Motor neuron (in vitro differentiated cells): ENCODE measurements around the gene BAMBI. TPM values are rescaled to one million over a fixed set of nuclear protein-coding genes. Genes with fewer than 3 reads are reported as not detected.

Experiments used
- ATAC-seq, 8 experiments: fragments of 200-7000 bp; cut with Tn5 transposase; replicated peaks in 6 of 8; 2 replicates each; pipeline ENCODE4 v1.8.0; 2021; ENCODE audit warnings: mild to moderate bottlenecking in 8 of 8, moderate library complexity in 8 of 8
- H3K27ac ChIP-seq, 2 donors: fragments of 250-450 bp; sonication (Bioruptor Pico); 2 replicates each; pipeline ENCODE4 v1.9.0; 2021; ENCODE audit warnings: antibody characterized with exemption in 2 of 2, mild to moderate bottlenecking in 2 of 2, moderate library complexity in 1 of 2
- H3K4me1 ChIP-seq, 2 donors: fragments of 250-450 bp; sonication (Bioruptor Pico); replicated peaks in 1 of 2; 2 replicates each; pipeline ENCODE4 v1.6.1; 2021; ENCODE audit warnings: antibody characterized with exemption in 2 of 2, mild to moderate bottlenecking in 2 of 2, moderate library complexity in 1 of 2
- H3K4me3 ChIP-seq, 5 donors: fragments of 250-450 bp; sonication (Bioruptor Pico); 2 replicates each; pipeline ENCODE4 v1.9.0; 2021; ENCODE audit warnings: antibody characterized with exemption in 5 of 5, mild to moderate bottlenecking in 5 of 5, moderate library complexity in 4 of 5
- WGBS, 10 experiments: fragments of 450-650 bp; shearing (Covaris generic); methylation state at CpG; one replicate each; pipeline ENCODE4 v1.0.0; 2022; 5-methylcytosine and 5-hydroxymethylcytosine counted together
- in situ Hi-C, 9 experiments: fragments of 400-800 bp; cut with MboI; loops; one replicate each; pipeline ENCODE4 v1.15.0; 2021; ENCODE audit warnings: low sequenced_read_pairs in 9 of 9, low pct_unique_long_range_greater_than_20kb in 2 of 9; ENCODE audit not compliant: unreplicated experiment in 9 of 9
- total RNA-seq, 8 experiments: library from RNA; unstranded; fragments of 300-600 nt; gene quantifications; 2 replicates each; pipeline versions ENCODE4 v1.2.3 to v1.2.4, GENCODE V29; 2022

BAMBI gene
- total RNA-seq, 8 experiments from 2014 or later = 0.97 to 47.8 (median 8.1) TPM

DNA sequence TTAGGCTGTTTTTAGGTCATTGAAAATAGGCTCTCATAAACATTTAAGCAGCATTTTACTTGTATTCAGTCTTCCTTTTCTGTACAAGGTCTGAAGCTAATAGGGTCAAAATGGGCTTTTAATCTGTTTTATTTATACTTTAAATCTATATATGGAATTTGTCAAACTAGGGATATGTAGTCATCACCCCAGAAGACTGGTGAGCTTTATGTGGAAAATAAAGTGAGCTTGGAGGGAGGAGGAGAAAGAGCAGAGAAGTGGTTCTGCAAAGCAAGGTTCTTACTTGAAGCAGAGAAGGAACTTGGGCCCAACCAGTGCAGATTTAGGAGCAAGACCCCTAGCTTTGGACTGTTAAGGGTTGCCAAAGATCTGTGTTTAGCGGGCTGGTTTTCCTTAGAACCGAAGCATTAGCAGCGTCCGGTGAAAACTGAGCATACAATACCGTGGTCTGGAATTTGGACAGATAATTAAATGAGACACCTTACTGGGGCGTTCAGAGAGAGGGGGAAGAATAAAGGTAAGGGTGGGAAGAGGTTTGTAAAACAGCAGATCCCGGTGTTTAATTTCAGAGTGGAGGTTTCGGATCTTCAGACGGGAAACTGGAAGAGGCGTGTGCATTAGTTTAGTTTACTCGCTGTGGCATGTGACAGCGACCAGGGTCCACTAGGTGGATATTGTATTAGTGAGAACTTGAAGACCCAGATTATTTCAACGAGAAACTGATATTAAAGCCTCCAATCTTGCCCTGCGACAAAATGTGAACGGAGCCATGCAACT lies 2.4 kb downstream of the BAMBI start:
- WGBS, 10 experiments = 4 to 92% (median 17%) methylated on average over 3 to 15 of the region's 15 CpGs
- Histone ChIP-seq H3K4me1 (peaks cover 19 to 26% of the 10 kb centered on the region in 2 donors), H3K27ac (no peak overlapping the region), H3K4me3 (peak overlapping the region; percentile 69 to 84 (median 76))
- in situ Hi-C loops = loop anchor here in 2 of 9 experiments (25.0 kb wide), 2 partner anchors 308 to 433 kb away; no protein-coding TSS in a partner anchor
- no peak for ATAC-seq

GRCh38 chr10:28680358-28680752 lies 3.0 kb downstream of the BAMBI start:
- Histone ChIP-seq H3K27ac (no peak overlapping the region), H3K4me1 (peaks cover 25 to 27% of the 10 kb centered on the region in 2 donors), H3K4me3 (peak overlapping the region; percentile 69 to 84 (median 76))
- WGBS, 10 experiments = 0 to 100% (median 7%) methylated on average over 1 of the region's 1 CpG; no CpG with 5 or more reads in 5 of the 10 experiments
- ATAC-seq = no peak
- in situ Hi-C loops = loop anchor here in 2 of 9 experiments (25.0 kb wide), 2 partner anchors 307 to 432 kb away; no protein-coding TSS in a partner anchor

- Histone ChIP-seq H3K4me1 (peaks cover 33 to 35% of the 10 kb centered on the region in 2 donors), H3K4me3 (peak overlapping the region in 2 of 5 donors; percentile 6), H3K27ac (no peak overlapping the region)
- WGBS, 10 experiments = 0 to 100% (median 60%) methylated on average over 1 to 5 of the region's 6 CpGs; no CpG with 5 or more reads in 1 of the 10 experiments
- in situ Hi-C loops = loop anchor here in 2 of 9 experiments (25.0 kb wide), 2 partner anchors 306 to 431 kb away; no protein-coding TSS in a partner anchor
- no peak for ATAC-seq
Observed at GRCh38 chr10:28681291-28681763, 4.0 kb downstream of the BAMBI start.

DNA sequence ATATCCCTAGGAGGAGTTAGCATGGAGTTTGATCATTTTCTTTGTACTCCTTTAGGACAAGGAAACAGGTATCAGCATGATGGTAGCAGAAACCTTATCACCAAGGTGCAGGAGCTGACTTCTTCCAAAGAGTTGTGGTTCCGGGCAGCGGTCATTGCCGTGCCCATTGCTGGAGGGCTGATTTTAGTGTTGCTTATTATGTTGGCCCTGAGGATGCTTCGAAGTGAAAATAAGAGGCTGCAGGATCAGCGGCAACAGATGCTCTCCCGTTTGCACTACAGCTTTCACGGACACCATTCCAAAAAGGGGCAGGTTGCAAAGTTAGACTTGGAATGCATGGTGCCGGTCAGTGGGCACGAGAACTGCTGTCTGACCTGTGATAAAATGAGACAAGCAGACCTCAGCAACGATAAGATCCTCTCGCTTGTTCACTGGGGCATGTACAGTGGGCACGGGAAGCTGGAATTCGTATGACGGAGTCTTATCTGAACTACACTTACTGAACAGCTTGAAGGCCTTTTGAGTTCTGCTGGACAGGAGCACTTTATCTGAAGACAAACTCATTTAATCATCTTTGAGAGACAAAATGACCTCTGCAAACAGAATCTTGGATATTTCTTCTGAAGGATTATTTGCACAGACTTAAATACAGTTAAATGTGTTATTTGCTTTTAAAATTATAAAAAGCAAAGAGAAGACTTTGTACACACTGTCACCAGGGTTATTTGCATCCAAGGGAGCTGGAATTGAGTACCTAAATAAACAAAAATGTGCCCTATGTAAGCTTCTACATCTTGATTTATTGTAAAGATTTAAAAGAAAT lies 4.8 kb downstream of the BAMBI start:
- ATAC-seq = no peak
- Histone ChIP-seq H3K27ac (no peak overlapping the region), H3K4me3 (no peak overlapping the region), H3K4me1 (peaks cover 33 to 37% of the 10 kb centered on the region in 2 donors)
- in situ Hi-C loops = loop anchor here in 2 of 9 experiments (25.0 kb wide), 2 partner anchors 305 to 430 kb away; no protein-coding TSS in a partner anchor
- 79 to 96% (median 88%) methylated on average over 3 to 12 of the region's 14 CpGs; no CpG with 5 or more reads in 1 of the 10 experiments for WGBS, 10 experiments

DNA sequence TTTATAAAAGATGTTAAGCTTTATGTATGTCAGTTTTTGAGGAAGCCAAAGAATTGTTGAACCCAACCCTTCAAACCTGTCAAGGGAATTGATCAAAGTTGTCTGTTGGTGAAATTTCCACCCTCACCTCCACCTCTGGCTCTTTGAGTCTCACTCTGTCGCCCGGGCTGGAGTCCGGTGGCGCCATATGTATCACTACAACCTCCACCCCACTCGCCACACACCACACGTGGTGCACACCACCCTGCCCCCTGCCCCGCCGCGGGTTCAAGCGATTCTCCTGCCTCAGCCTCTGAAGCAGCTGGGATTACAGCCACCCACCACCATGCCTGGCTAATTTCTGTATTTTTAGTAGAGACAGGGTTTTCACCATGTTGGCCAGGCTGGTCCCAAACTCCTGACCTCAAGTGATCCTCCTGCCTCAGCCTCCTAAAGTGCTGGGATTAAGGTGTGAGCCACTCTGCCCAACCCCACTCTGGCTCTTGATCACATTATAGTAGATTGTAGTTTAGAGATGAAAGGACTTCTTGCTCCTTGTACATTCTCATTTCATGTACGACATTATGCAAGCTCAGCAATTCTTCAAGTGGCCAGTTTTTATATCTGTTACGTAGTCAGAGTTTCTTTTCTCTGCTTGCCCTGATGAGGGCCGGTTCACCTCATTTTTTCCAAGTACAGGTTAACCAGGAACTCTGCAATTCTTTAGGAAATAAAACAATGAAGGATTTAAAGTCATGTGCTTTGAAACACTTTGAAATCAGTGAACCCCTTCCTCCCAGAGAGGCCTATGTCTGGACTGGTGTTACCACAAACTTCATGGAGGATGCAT lies 7.0 kb downstream of the BAMBI start:
- in situ Hi-C loops = loop anchor here in 2 of 9 experiments (25.0 kb wide), 2 partner anchors 303 to 428 kb away; no protein-coding TSS in a partner anchor
- peak in 1 of 8 experiments; percentile 2 for ATAC-seq
- no peak overlapping the region for H3K4me3 ChIP-seq
- 62 to 100% (median 95%) methylated on average over 1 to 7 of the region's 13 CpGs; no CpG with 5 or more reads in 1 of the 10 experiments for WGBS, 10 experiments
- no peak overlapping the region for H3K27ac ChIP-seq
- peaks cover 36 to 44% of the 10 kb centered on the region in 2 donors for H3K4me1 ChIP-seq

DNA sequence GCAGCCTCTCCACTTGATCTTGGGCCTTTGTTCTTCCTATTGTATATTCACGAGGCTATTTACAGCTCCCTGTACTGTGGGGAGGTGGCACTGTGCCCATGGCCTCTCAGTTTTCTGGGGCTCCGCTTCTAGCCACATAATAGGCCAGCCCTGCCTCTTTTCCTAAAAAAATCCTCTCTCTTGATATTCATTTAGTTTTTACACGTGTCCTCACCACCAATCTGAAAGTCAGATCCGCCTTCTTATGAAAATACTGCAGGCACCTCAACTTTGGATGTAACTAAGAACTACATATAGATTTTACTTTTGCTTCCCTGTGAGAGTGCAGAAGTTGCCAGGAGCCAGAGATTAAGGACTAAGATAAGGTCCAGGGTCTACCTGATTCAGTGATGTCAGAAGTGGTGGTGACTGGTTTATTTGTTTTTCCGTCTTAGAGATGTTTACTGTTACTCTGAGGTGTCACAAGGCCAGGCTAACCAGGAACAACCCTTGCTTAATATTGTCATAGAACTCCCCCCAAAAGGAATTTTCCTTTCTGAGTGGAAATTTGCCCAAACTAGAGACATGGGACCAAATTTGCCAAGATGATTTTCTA lies 7.8 kb downstream of the BAMBI start:
- in situ Hi-C loops = loop anchor here in 2 of 9 experiments (25.0 kb wide), 2 partner anchors 302 to 427 kb away; no protein-coding TSS in a partner anchor
- 17 to 100% (median 63%) methylated on average over 1 to 5 of the region's 5 CpGs; no CpG with 5 or more reads in 1 of the 10 experiments for WGBS, 10 experiments
- H3K4me1 ChIP-seq = peaks cover 37% of the 10 kb centered on the region in 2 donors
- H3K4me3 ChIP-seq = no peak overlapping the region
- H3K27ac ChIP-seq = no peak overlapping the region
- peak in 6 of 8 experiments; percentile 31 to 72 (median 60) for ATAC-seq

DNA sequence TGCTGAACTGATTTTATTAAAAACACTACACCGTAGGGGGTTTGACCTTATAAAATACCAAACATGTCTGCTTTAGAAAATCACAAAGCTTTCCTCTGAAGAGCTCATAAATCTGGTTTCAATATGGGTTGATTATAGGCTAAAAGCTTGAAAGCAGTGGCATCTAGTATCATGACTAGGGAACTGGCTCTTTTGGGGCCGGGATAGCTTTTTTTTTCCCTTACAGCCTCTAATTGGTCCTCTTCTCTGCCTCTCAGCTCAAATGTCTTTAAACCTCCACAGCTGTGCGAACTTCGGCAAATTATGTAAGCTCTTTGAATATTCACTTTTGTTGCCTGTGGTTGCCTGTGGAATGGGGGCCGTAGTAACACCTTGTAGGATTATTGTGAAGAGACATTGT lies 8.4 kb downstream of the BAMBI start:
- ATAC-seq = peak in 2 of 8 experiments; percentile 46 to 68
- 14 to 86% (median 36%) methylated on average over 1 to 5 of the region's 5 CpGs; no CpG with 5 or more reads in 1 of the 10 experiments for WGBS, 10 experiments
- in situ Hi-C loops = loop anchor here in 2 of 9 experiments (25.0 kb wide), 2 partner anchors 302 to 427 kb away; no protein-coding TSS in a partner anchor
- Histone ChIP-seq H3K4me1 (peaks cover 34 to 40% of the 10 kb centered on the region in 2 donors), H3K27ac (no peak overlapping the region), H3K4me3 (no peak overlapping the region)

DNA sequence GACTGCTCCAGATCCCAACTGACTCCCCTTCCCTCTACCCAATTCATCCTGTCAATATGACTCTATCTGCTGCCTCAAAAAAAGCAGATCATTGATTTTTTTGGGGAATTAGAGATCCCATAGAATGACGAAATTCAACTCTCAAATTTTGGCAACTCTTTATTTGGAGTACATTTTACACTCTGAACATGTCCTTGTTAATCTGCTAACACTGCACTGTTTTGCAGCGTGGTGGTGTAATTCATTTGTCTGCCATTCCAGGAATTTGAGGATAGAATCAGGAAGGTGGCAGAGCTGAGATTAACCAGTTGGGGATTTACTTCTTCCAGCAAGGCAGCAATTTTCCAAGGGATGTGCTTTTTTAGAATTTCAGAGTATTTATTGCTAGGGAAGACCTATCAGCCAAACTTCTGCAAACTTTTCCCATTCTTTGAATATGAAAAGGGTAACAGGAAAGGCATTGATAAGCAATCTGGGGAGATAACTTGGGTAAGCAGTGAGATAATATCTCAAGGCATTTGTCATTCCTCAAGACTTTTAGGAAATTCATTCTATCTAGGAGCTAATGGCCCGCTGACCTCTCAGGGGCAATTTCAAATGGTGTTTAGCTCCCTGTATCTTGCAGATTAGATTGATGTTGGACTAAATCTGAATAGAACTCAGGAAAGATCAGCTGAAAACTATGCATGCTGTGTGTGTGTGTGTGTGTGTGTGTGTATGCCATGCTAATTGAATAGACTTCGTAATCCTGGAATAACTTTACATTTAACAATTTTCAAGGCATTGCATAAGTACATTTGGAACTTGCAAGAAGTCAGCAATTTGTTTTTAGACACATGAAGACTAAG lies 9.7 kb downstream of the BAMBI start:
- Histone ChIP-seq H3K4me3 (no peak overlapping the region), H3K27ac (no peak overlapping the region), H3K4me1 (peaks cover 20 to 29% of the 10 kb centered on the region in 2 donors)
- WGBS, 10 experiments = 0 to 93% (median 38%) methylated on average over 1 to 4 of the region's 4 CpGs; no CpG with 5 or more reads in 3 of the 10 experiments
- ATAC-seq = peak in 3 of 8 experiments; percentile 11 to 36 (median 35)
- in situ Hi-C loops = loop anchor here in 2 of 9 experiments (25.0 kb wide), 2 partner anchors 300 to 425 kb away; no protein-coding TSS in a partner anchor

GRCh38 chr10:28687683-28688001 lies 10.3 kb downstream of the BAMBI start:
- Histone ChIP-seq H3K4me1 (peaks cover 20 to 26% of the 10 kb centered on the region in 2 donors), H3K27ac (no peak overlapping the region), H3K4me3 (no peak overlapping the region)
- in situ Hi-C loops = loop anchor here in 2 of 9 experiments (25.0 kb wide), 2 partner anchors 300 to 425 kb away; no protein-coding TSS in a partner anchor
- WGBS, 10 experiments = 0 to 92% (median 34%) methylated on average over 1 to 3 of the region's 3 CpGs; no CpG with 5 or more reads in 3 of the 10 experiments
- ATAC-seq = no peak

DNA sequence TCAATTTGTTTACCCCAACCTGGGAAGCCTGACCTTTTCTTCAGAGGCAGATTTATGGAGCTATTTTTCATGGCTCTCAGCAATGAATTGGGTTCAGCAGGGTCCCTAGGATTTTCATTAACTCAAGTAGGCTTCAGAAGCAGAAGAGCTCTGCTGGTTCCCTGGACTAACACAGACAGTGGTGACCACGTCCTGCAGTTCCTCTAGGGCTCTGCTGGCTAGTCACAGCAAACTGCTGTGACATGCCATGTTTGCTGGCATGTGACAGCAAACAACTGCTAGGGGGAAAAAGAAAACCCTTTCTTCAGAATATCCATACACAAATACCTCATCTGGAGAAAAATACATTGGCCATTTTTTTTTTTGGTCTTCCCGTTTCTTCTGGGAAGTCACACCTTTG lies 13.2 kb downstream of the BAMBI start:
- in situ Hi-C loops = loop anchor here in 2 of 9 experiments (25.0 kb wide), 2 partner anchors 297 to 422 kb away; no protein-coding TSS in a partner anchor
- H3K4me1 ChIP-seq = peaks cover 16 to 18% of the 10 kb centered on the region in 2 donors
- no peak overlapping the region for H3K4me3 ChIP-seq
- WGBS, 10 experiments = 0 to 80% (median 46%) methylated on average over 1 to 2 of the region's 2 CpGs; no CpG with 5 or more reads in 3 of the 10 experiments
- no peak overlapping the region for H3K27ac ChIP-seq
- ATAC-seq = no peak
